ACC112 (cell line): ENCODE results near the gene GLT8D2.

Experiments
- H2AFZ ChIP-seq: fragments of 200-600 bp; sonication (generic); one replicate; pipeline ENCODE4 v1.6.0; 2017; ENCODE audit warnings: antibody characterized with exemption, low read length; ENCODE audit not compliant: unreplicated experiment
- H3K27ac ChIP-seq: fragments of 200-600 bp; sonication (generic); 2 replicates; pipeline ENCODE4 v1.5.1; 2014; ENCODE audit warnings: low read depth, mild to moderate bottlenecking, antibody characterized with exemption, low read length, moderate library complexity
- H3K27me3 ChIP-seq: fragments of 200-600 bp; sonication (generic); 2 replicates; pipeline ENCODE4 v1.6.1; 2014; ENCODE audit warnings: mild to moderate bottlenecking, antibody characterized with exemption, low read length, moderate library complexity, mixed read lengths; ENCODE audit not compliant: insufficient read depth
- H3K36me3 ChIP-seq: fragments of 200-600 bp; sonication (generic); 2 replicates; pipeline ENCODE4 v1.6.1; 2016; ENCODE audit warnings: mild to moderate bottlenecking, antibody characterized with exemption, low read length, moderate library complexity, mixed read lengths; ENCODE audit not compliant: insufficient read depth
- H3K4me1 ChIP-seq: fragments of 200-600 bp; sonication (generic); one replicate; pipeline ENCODE4 v1.6.1; 2016; ENCODE audit warnings: low read length, mixed read lengths; ENCODE audit not compliant: insufficient read depth, unreplicated experiment, control insufficient read depth
- H3K4me3 ChIP-seq: fragments of 200-600 bp; sonication (generic); 2 replicates; pipeline ENCODE4 v1.5.1; 2014; ENCODE audit warnings: mild to moderate bottlenecking, low read depth, low read length
- H3K79me2 ChIP-seq: fragments of 200-600 bp; sonication (generic); one replicate; pipeline ENCODE4 v1.6.0; 2016; ENCODE audit warnings: low read length; ENCODE audit not compliant: control insufficient read depth, unreplicated experiment, insufficient read depth

GLT8D2 gene

DNA sequence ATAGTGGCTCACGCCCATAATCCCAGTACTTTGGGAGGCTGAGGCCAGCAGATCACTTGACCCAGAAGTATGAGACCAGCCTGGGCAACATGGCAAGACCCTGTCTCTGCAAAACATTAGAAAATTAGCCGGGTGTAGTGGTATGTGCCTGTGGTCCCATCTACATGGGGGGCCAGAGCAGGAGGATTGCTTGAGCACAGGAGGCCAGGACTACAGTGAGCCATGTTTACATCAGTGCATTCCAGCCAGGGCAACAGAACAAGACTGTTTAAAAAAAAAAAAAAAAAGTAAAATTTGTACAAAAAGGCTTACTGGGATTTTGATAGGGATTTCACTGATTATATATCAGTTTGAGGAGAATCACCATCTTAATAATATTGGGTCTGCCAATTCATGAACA is 22.1 kb upstream of the GLT8D2 start:
- Histone ChIP-seq H3K36me3 (peaks cover 7% of the 10 kb centered on the region; the same call in 1 of the 2 replicates), H3K27ac (no peak overlapping the region), H3K4me1 (peaks cover 3% of the 10 kb centered on the region), H2AFZ (no peak overlapping the region), H3K4me3 (no peak overlapping the region), H3K79me2 (peaks cover 3% of the 10 kb centered on the region), H3K27me3 (no peaks in the 10 kb centered on the region)

DNA sequence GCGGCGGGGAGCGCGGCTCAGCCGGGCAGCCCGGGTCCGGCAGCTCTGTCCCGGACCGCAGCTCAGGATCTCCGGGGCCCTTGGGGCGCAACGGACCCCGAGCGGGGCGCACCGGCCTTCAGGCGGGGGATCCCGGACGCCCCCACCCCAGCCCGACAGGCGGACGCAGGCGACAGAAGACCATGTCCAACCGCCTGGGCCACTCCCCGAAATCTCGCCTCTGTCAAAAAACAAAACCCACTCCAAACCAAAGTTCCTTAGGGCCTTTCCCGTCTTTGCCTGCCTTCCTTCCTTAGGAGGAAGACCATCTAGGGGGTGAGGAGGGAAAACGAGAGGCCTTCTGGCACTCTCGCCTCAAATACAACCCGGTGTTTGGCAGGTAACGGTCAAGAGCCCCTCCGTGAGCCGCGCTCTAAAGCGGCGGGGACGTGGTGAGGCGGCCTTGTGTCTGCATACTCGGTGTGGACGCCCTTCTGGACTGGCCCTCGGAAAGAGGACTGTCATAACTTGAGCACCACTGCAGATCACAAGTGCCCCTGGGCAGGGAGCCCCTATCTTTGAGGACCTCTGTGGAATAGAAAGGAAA is 14.9 kb upstream of the GLT8D2 start:
- H3K27me3 ChIP-seq = no peaks in the 10 kb centered on the region
- H3K36me3 ChIP-seq = no peaks in the 10 kb centered on the region; the same call in 1 of the 2 replicates
- H2AFZ ChIP-seq = peak overlapping the region; percentile 91
- peaks cover 17% of the 10 kb centered on the region for H3K4me1 ChIP-seq
- peak overlapping the region; percentile 98 for H3K4me3 ChIP-seq
- peaks cover 34% of the 10 kb centered on the region for H3K79me2 ChIP-seq
- H3K27ac ChIP-seq = peak overlapping the region; percentile 79; the same call in 1 of the 2 replicates

DNA sequence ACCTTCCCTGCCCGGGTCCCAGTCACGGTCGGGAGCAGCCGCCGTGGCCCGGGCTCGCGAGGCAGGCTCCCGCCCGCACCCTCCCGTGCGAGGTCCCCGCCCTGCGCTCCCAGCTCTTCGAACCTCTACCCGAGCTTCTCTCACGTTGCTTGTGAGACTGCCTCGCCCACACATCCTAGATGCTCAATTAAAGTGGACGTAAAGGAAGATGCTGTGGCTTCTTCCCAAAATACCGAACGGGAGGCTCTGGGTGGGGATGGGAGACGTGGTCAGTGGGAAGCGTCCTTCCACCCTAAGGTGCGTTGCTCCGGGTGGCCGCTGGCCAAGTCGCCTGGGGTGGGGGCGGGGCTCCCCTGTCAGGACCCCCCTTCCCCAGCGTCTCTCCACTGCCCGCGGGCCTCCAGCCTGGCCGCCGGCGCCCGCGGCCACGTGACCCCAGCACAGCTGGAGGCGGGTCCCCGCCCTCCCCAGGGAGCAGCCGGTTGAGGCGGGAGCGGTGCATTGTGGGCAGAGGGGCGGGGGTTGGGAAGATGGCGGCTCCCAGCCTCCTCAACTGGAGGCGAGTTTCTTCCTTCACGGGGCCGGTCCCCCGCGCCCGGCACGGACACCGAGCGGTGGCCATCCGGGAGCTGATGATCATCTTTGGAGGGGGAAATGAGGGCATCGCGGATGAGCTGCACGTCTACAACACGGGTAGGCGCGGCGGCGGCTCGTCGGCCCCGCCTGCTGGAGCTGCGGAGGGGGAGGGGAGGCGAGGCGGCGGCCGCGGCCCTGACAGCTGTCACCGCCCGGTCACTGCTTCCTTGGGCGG is 14.2 kb upstream of the GLT8D2 start, which contains the start of gene HCFC2:
TSS of gene HCFC2 (plus strand) at position 501 of the 811 bp plus-strand sequence. CDS start at position 531, 30 bp downstream.
- Histone ChIP-seq H3K4me1 (peaks cover 17% of the 10 kb centered on the region), H3K27ac (peak within 1 kb of the TSS; percentile 79), H3K27me3 (no peaks in the 10 kb centered on the region), H3K4me3 (peak within 1 kb of the TSS; percentile 98), H3K36me3 (no peaks in the 10 kb centered on the region; the same call in 1 of the 2 replicates), H3K79me2 (peaks cover 34% of the 10 kb centered on the region), H2AFZ (peak within 1 kb of the TSS; percentile 91)

DNA sequence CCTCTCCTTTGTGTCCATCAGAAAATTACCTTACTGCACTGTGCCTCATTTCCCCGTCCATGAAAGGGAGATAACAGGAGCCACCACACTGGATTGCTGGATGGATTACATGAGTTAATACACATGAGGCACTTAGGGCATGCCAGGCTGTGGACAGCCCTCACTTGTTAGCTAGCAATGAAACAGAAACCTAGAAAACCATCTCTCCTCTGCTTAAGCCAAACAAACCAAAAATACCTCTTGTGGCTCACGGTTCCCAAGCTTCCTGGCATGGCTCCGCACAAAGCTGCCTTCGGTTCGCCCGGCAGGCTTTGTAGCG is 13.7 kb upstream of the GLT8D2 start:
- Histone ChIP-seq H2AFZ (peak overlapping the region; percentile 86), H3K27ac (peak overlapping the region; percentile 79), H3K36me3 (no peaks in the 10 kb centered on the region; the same call in 1 of the 2 replicates), H3K79me2 (peaks cover 34% of the 10 kb centered on the region), H3K4me3 (peak overlapping the region; percentile 98), H3K27me3 (no peaks in the 10 kb centered on the region), H3K4me1 (peaks cover 17% of the 10 kb centered on the region)

DNA sequence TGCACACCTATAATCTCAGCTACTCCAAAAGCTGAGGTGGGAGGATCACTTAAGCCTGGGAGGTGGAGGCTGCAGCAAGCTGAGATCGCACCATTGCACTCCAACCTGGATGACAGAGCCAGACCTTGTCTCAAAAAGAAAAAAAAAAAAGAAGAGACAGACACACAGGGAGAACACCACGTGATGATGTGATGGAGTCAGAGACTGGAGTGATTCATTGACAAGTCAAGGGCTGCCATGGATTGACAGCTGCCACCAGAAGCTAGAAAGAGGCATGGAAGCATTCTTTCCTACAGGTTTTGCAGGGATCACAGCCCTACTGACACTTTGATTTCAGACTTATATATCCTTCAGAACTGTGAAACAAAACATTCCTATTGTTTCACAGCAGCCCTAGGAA is 10.8 kb upstream of the GLT8D2 start:
- H3K36me3 ChIP-seq = no peaks in the 10 kb centered on the region
- H3K4me1 ChIP-seq = peaks cover 11% of the 10 kb centered on the region
- no peaks in the 10 kb centered on the region for H3K27me3 ChIP-seq
- peaks cover 20% of the 10 kb centered on the region for H3K79me2 ChIP-seq
- H3K4me3 ChIP-seq = no peak overlapping the region
- H3K27ac ChIP-seq = no peak overlapping the region
- no peak overlapping the region for H2AFZ ChIP-seq

DNA sequence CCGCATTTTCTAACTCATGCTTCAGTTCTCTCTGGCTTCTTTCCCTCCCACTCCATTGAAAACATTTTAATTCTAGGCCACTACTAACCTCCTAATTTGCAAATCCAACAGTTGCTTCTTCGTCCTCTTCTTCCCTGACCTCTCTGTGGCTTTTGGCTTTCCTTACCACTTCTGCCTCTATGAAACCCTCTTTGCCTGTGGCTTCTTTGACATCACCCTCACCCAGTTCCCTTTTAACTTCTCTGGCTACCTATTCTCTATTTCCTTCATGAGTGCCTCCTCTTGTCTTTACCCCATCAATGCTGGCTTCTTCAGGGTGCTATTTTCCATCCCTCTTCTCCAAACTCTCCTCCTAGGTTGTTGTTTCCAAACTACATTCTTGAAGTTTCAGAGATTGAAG is 10.0 kb upstream of the GLT8D2 start:
- no peak overlapping the region for H3K27ac ChIP-seq
- no peaks in the 10 kb centered on the region for H3K27me3 ChIP-seq
- peaks cover 11% of the 10 kb centered on the region for H3K79me2 ChIP-seq
- peaks cover 10% of the 10 kb centered on the region for H3K4me1 ChIP-seq
- no peaks in the 10 kb centered on the region for H3K36me3 ChIP-seq
- H3K4me3 ChIP-seq = no peak overlapping the region
- no peak overlapping the region for H2AFZ ChIP-seq

DNA sequence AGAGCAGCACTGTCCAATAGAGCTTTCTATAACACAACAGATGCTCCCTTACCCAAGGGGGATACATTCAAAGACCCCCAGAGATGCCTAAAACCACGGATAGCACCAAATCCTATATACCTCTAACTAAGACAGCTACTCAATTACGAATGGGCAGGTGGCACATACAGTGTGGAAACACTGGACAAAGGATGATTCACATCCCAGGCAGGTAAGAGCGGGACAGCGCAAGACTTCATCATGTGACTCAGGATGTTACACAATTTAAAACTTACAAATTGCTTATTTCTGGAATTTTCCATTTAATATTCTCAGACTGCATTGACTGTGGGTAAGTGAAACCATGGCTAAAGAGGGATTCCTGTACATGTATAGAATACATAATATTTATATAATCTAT is 8.8 kb upstream of the GLT8D2 start:
- H3K4me1 ChIP-seq = peaks cover 10% of the 10 kb centered on the region
- H3K79me2 ChIP-seq = peaks cover 5% of the 10 kb centered on the region
- H3K36me3 ChIP-seq = no peaks in the 10 kb centered on the region
- no peak overlapping the region for H2AFZ ChIP-seq
- H3K27me3 ChIP-seq = no peaks in the 10 kb centered on the region
- H3K4me3 ChIP-seq = no peak overlapping the region
- no peak overlapping the region for H3K27ac ChIP-seq

DNA sequence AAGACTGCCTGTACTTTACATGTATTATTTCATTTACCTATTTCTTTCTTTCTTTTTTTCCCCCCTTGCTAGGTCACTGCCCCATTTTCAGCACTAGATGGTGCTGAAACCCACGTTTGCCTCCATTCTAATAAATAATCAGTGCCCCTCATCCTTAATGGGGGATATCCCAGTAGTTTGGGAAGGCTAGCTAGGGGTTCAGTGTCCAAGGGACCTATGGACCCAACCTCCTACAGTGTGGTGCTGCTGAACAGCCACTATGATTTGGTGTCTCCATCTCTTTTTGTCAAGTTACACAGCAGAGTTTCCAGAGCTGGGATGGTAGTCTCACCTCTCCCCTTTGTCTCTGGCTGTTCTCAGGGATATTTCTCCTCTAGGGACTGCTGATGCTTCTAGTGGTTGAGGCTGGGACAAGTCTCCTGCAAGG is 7.8 kb upstream of the GLT8D2 start:
- no peaks in the 10 kb centered on the region for H3K27me3 ChIP-seq
- H3K27ac ChIP-seq = no peak overlapping the region
- H2AFZ ChIP-seq = no peak overlapping the region
- no peaks in the 10 kb centered on the region for H3K36me3 ChIP-seq
- H3K4me1 ChIP-seq = peaks cover 5% of the 10 kb centered on the region
- no peak overlapping the region for H3K4me3 ChIP-seq
- H3K79me2 ChIP-seq = peaks cover under 1% of the 10 kb centered on the region

DNA sequence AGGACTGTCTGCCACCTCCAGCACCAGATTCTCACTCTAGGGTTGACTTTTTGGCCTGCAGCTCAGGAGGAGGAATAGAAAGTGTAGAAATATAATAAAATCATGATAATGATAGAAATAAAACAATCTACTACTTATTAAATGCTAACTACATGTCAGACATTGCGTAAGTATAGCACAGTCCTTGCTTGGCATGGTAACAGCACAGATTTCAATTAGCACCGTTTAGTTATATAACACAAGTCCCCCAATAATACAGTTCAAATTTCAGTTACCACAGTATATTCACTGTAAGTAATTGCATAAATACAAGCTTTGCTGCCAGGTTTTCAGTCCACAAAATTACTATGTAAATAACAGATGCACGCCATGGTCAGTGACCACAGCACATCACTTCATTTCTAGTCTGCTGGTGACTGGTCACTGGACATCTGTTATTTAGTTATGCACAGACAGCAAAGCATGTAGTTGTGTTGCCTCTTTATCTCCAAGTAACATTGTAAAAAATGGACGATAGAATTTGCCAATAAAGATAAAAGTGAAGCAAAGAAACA is 6.5 kb upstream of the GLT8D2 start:
- H3K36me3 ChIP-seq = no peaks in the 10 kb centered on the region
- no peak overlapping the region for H3K4me3 ChIP-seq
- H3K27me3 ChIP-seq = no peaks in the 10 kb centered on the region
- H3K27ac ChIP-seq = no peak overlapping the region
- no peak overlapping the region for H2AFZ ChIP-seq
- peaks cover 5% of the 10 kb centered on the region for H3K4me1 ChIP-seq
- no peaks in the 10 kb centered on the region for H3K79me2 ChIP-seq

DNA sequence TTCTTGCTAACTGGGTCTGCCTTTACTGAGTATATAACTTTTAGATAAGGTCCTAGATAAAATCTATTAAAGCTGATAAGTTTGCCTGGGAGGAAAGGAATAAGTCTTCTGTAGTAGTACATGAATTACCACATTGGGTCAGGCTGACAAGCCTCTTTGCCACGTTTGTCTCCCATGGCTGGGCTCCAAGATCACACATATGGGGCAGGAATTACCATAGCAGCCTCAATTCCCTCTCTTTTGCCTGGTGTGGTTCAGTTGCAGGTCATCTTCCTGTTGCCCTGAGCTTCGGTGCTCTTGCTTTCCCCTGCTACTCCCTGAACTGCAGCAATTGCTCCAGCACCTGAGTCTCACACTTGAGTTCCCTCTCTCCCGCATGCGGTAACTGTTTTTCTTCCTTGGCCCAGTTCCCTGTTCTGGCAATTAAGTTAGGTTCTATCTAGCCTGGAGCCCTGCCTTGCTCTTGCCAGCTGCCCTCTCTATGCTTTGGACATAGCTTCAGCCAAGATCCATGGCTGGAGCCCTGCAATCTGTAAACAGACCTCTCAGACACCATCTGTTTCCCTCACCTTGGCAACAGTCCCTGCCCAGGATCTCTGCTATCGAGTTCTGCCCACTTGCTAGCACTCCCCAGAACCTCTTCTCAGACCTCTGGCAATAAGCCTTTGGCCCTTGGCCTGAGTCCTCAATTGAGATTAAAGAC is 5.8 kb upstream of the GLT8D2 start:
- Histone ChIP-seq H3K4me3 (no peak overlapping the region), H2AFZ (no peak overlapping the region), H3K36me3 (no peaks in the 10 kb centered on the region), H3K4me1 (peaks cover 2% of the 10 kb centered on the region), H3K79me2 (no peaks in the 10 kb centered on the region), H3K27me3 (no peaks in the 10 kb centered on the region), H3K27ac (no peak overlapping the region)
